Activated CD4-positive, alpha-beta T cell treated with anti-CD3 and anti-CD28 coated beads, Interleukin-2, Interleukin-6, amounts not matched to agents 100 ng/mL and 50 ng/mL, durations not matched to agents 16 hours and 8 hours (primary cell): Measurements from ENCODE around the gene LMNB1.
"Not testable (repeated sequence)": the region's sequence is repeated elsewhere in the genome, so short reads cannot be mapped to it uniquely, and the experiment has no call there.

Experiments used
- DNase-seq: peaks from one replicate; pipeline ENCODE4 v3.0.0-alpha.2; 2020

The LMNB1 gene, protein sequence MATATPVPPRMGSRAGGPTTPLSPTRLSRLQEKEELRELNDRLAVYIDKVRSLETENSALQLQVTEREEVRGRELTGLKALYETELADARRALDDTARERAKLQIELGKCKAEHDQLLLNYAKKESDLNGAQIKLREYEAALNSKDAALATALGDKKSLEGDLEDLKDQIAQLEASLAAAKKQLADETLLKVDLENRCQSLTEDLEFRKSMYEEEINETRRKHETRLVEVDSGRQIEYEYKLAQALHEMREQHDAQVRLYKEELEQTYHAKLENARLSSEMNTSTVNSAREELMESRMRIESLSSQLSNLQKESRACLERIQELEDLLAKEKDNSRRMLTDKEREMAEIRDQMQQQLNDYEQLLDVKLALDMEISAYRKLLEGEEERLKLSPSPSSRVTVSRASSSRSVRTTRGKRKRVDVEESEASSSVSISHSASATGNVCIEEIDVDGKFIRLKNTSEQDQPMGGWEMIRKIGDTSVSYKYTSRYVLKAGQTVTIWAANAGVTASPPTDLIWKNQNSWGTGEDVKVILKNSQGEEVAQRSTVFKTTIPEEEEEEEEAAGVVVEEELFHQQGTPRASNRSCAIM

DNA sequence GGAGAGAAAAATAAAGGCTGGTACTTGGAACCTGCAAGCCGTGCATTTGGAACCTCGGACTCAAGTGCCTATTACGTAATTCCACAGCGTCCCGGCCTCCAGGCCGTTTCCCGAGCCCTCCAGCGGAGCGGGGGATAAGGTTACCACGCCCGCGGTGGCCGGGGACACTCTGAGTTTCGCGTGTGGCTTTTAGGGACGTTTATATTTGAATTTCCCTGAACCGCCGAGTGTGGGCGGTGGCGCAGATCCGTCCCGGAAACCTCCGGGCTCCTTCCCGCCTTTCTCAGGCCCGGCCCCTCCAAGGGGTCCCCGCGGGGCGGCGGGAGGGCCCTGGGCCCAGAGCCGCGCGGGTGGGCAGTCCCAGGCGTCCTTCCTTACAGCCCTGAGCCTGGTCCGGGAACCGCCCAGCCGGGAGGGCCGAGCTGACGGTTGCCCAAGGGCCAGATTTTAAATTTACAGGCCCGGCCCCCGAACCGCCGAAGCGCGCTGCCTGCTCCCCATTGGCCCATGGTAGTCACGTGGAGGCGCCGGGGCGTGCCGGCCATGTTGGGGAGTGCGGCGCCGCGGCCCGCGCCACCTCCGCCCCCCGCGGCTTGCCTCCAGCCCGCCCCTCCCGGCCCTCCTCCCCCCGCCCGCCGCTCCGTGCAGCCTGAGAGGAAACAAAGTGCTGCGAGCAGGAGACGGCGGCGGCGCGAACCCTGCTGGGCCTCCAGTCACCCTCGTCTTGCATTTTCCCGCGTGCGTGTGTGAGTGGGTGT is at the start of gene LMNB1:
TSS of gene LMNB1 (plus strand) at position 638 of the 758 bp plus-strand sequence. CDS start 373 bp downstream, outside the sequence.
- DNase-seq = peak; percentile 98

DNA sequence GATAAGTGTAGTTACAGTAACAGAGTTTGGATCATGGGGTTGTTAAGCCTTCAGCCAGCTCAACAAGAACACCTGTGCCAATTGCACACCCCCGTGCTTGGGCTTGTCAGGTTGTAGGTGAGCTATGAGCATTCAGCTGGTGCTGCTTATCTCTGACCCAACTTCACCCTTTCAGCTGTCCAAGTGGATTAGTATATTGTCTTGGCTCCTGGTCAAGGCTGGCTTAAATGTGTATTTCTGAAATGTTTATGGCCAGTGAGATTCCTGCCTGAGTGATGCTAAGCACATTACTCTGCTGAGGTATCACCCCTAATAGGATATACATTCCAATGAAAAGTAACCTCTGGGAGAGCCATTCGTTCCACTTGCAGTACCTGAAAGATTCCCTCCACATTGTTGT is 44.2 kb upstream of the LMNB1 start:
- DNase-seq = no peak

DNA sequence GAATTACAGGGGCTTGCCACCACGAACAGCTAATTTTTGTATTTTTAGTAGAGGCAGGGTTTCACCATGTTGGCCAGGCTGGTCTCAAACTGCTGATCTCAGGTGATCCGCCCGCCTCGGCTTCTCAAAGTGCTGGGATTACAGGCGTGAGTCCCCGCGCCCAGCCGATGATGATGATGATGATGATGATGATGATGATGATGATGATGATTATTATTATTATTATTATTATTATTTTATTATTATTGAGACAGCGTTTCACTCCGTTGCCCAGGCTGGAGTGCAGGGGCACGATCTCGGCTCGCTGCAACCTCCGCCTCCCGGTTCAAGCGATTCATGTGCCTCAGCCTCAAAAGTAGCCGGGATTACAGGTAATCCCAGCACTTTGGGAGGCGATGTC is 42.4 kb upstream of the LMNB1 start:
- DNase-seq = not testable (repeated sequence)

DNA sequence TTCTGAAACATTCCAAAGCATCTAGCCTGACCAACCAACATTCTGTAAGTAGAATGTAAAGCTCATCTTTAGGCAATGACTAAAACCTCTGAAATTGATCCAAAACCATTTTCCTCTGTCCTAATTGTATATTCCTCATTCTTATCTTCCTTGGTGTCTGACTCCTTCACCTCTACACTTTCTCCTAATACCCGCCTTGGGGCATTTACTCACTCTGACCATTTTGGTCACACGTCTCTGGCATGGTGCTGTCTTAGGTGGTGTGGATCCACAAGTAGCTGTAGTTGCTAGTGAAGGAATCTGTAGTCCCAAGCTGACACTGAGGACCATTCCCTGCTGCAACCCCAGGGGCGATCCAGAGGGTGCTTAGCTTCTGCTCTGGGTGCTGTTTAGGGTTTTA is 40.8 kb upstream of the LMNB1 start:
- no peak for DNase-seq

DNA sequence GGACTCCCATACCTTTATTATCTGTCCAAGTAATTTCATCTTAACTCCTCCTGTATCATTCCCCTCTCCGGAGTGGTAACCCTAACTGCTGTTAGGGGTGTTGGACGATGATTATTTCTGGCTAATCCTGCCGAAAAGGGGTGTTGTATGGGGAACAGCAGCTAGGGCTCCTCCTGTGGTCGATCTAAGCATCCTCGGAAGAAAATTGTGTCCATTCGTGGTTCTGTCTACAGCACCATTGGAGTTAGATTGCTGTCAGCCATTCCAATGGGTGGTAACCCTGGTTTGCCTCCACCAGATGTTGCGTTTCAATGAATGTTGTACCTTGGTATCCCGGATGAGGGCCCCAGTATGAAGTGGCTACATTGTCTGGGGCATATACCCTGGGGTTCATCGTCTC is 35.6 kb upstream of the LMNB1 start:
- no peak for DNase-seq

DNA sequence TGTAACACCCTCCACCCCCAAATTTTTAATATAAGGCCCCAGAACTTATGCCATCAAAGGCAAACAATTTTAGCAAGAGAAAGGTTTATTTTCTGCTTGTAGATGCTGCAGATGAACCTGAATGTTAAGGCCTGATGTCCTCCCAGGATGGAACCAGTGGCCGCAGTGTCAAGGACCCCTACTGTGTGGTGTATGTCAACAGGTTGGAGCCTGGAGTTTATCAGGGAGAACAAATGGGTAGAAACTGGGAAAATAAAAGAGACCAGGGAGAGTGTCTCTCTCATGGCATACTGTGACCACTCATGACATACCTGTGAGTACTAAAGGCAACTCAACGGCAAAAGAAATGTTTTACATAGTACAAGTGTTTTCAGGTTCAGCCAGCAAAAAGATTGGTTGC is 34.5 kb upstream of the LMNB1 start:
- no peak for DNase-seq

DNA sequence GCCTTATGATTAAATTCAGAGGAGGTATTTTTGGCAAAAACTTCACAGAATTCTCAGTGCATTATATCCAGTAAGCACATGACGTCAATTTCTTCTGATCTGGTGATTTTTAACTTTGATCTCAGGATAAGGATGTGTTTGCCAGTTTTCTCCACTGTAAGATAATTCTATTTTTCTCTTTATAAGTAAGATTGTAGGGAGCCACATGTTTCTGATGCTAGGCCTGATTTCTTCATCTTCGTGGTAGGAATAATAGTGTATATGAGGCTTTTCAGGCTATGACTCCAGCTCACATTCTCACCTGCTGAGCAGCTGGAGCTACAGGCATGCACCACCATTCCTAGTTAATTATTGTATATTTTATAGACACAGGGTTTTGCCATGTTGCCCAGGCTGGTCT is 32.1 kb upstream of the LMNB1 start:
- no peak for DNase-seq

DNA sequence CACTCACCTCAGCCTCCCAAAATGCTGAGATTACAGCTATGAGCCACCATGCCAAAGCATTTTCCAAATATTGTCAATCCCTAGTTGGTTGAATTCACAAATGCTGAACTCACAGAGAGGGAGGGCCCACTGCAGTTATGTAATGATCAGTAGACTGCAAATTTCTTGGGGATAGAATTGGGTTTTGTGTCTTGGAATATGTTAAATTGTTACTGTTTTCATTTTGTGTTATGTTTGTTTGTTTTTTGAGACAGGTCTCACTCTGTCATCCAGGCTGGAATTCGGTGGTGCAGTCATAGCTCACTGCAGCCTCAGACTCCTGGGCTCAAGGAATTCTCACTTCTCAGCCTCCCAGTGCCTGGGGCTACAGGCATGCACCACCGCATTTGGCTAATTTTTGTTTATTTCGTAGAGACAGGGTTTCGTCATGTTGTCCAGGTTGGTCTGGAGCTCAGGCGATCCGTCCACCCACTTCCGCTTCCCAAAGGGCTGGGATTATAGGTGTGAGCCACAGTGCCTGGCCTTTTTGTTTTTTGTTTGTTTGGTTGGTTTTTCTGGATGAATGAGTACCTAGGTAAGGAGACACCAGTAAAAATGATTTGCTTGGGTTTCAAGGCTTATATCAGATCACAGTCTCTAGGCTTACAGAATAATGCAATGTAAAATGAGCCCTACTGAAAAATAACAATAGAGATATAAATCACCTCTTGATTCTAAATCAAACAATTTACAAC is 31.5 kb upstream of the LMNB1 start:
- no peak for DNase-seq

DNA sequence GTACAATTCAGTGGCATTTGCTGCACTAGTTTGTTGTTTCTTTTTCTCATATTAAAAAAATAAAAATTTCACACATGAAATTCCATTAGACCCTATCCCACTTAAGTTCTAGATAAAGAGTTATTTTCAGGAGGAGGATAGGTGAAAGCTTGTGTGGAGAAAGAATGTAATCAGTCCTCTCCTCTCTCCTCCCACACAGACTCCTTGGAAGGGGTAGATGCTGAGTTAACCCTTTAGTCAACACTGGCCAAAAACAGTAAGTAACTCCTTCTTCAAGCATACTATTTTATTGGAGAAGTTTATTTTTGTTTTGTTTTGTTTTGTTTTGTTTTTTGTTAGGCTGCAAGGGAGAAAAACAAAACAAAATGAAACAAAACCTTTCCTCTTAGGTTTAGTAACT is 30.6 kb upstream of the LMNB1 start:
- no peak for DNase-seq

DNA sequence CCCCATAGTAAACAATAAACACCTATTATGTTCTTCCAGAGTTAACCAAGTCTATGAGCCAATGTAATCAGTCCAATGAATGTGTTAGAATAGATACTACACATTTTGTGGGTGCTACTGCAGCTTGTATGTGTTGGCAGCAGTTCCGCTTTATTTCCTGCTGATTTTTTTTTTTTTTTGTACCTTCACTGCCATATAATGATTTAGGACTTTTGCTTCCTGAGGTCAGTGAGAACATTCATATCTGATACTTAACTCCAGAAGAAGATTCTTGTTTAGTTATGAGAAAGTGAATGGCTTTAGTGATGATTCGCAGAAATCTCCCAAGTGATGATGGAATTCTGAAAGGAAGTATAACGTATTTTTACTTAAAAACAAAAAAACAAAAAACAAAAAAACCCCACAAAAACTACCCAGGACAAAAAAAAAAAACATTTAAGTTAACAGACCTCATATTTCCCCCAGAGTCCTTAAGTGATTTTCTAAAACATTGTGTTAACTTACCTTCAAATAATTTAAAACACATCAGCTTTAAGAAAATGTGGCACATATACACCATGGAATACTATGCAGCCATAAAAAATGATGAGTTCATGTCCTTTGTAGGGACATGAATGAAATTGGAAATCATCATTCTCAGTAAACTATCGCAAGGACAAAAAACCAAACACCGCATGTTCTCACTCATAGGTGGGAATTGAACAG is 24.7 kb upstream of the LMNB1 start:
- no peak for DNase-seq

DNA sequence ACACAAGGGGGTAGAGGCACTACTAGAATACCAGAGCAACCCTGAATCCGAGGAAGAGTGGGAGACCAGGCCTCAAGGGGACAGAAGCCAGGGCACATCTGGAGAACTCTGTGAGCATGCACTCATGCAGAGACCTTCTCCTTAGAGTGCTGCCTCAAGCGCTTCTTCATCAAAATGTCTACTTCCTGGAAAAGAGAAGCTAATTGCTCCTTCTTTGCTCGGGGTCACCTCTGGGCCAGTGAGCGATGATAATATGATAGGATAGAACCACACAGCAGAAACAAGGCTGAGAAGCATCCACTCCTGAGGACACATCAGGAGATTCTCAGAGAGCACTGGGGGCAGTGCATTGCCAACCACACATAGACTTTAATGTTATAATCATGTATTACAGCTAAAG is 23.7 kb upstream of the LMNB1 start:
- no peak for DNase-seq

DNA sequence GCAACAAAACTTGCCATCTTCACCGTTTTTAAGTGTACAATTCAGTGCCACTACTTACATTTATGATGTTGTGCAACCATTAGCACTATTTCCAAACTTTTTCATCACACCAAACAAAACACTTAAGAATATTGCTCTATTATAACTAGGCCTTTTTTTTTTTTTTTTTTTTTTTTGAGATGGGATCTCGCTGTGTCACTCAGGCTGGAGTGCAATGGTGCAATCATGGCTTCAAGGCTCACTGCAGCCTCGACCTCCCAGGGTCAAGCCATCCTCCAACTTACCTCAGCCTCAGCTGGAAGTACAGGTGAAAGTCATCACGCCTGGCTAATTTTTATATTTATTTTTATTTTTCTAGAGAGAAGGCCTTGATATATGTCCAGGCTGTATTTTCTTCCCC is 22.3 kb upstream of the LMNB1 start:
- no peak for DNase-seq

DNA sequence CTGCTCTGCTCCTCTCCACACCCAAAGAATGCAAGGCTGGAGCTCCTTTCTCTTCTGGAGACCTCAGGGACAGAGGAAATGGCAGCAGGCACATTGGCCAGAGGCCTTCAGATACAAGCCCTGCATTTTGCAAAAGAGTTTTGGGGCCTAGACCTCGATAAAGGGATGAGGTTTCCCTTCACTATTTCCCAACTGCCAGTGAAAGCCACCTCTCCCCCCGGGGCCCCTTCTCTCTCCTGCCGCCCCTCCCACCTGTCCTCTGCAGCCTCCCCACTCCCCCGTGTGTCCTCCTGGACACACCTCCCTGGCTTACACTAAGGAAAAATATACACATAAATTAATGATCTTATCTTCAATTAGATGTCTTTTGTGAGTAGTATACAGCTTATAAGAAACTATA is 21.3 kb upstream of the LMNB1 start:
- DNase-seq = no peak

DNA sequence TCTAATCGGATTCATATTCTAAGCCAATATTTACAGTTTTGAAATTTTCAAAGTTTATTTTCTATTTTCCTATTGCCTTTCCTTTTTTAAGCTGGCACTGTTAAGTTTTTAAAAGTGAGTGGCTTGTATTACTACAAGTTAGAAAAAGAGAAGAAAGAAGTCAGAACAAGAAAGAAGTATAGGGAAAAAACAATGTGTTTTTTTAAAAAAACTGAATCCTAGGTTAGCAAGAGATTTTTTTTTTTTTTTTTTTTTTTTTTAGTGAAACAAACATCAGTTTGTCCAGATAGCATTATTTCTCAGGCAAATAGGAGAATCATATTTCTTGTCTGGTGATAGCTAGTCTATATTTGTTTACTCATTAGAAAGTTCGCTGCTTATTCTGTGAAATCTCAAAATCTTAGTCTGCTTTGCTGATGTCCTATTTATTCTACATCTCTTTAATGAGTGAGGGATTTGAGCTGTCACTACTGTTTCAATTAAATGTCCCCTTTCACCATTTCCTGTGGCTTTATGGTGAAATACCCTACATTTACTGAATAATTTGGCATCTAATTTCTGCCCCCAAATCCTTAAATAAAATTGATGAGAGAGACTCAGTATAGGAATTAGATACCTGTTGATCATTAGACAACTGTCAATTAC is 19.1 kb upstream of the LMNB1 start:
- DNase-seq = peak; percentile 28

DNA sequence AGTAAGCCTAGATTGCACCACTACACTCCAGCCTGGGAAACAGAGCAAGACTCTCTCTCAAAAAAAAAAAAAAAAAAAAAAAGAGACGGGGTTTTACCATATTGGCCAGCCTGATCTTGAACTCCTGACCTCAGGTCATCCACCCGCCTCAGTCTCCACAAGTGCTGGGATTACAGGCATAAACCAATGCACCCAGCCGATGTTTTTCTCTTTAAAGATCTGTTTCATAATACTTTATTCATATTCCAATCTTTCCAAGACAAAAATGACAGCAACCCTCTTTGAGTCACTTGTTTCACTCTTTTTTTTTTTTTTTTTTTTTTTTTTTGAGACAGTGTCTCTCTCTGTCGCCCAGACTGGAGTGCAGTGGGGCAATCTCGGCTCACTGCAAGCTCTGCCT is 13.6 kb upstream of the LMNB1 start:
- no peak for DNase-seq

DNA sequence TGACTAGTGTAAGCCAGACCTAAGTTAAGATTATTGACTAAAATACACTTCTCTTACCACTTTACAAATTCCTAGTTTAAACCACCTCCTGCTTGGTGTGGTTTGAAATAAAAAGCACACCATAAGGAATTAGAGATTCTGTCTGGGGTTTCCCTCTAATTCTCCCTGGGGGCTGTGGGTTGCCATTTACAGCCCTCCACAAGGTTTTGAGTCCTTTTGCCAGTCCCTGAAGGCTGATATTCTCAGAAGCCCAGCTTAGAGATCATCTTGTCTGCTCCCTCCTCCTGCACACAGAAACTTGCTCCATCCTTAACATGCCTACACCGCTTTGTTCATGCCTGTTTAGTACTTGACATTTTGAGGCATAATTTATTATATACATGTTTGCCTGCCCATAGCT is 7.2 kb upstream of the LMNB1 start:
- DNase-seq = no peak

DNA sequence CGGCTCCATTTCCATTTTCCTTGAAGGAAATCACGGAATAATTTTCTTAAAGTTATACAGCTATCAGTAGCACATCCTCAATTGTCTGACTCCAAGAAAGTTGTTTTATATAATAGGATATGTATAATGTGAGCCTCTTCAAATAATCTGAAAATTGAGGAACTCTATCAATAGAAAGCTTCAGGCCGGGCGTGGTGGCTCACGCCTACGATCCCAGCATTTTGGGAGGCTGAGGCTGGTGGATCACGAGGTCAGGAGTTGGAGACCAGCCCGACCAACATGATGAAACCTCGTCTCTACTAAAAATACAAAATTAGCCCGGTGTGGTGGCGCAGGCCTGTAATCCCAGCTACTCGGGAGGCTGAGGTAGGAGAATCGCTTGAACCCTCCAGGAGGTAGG is 3.4 kb upstream of the LMNB1 start:
- not testable (repeated sequence) for DNase-seq

DNA sequence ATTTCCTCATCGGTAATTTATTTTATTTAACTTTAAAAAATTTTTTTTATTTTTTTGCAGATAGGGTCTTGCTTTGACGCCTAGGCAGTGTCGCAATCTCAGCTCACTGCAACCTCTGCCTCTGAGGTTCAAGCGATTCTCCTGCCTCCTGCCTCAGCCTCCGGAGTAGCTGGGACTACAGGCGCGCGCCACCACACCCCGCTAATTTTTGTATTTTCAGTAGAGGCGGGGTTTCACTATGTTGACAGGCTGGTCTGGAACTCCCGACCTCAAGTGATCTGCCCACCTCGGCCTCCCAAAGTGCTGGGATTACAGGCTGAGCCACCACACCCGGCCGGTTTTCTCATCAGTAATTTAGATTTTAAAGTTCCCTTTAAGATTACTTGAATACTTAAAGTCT is 2.3 kb upstream of the LMNB1 start:
- not testable (repeated sequence) for DNase-seq

DNA sequence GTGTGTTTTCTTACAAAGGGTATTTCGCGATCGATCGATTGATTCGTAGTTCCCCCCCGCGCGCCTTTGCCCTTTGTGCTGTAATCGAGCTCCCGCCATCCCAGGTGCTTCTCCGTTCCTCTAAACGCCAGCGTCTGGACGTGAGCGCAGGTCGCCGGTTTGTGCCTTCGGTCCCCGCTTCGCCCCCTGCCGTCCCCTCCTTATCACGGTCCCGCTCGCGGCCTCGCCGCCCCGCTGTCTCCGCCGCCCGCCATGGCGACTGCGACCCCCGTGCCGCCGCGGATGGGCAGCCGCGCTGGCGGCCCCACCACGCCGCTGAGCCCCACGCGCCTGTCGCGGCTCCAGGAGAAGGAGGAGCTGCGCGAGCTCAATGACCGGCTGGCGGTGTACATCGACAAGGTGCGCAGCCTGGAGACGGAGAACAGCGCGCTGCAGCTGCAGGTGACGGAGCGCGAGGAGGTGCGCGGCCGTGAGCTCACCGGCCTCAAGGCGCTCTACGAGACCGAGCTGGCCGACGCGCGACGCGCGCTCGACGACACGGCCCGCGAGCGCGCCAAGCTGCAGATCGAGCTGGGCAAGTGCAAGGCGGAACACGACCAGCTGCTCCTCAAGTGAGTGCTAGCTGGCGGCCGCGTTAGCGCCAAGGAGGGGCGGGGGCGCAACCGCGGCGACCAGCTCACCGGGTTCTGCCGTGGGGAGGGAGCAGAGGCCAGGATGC is 480 bp downstream of the LMNB1 start:
- DNase-seq = peak; percentile 68

DNA sequence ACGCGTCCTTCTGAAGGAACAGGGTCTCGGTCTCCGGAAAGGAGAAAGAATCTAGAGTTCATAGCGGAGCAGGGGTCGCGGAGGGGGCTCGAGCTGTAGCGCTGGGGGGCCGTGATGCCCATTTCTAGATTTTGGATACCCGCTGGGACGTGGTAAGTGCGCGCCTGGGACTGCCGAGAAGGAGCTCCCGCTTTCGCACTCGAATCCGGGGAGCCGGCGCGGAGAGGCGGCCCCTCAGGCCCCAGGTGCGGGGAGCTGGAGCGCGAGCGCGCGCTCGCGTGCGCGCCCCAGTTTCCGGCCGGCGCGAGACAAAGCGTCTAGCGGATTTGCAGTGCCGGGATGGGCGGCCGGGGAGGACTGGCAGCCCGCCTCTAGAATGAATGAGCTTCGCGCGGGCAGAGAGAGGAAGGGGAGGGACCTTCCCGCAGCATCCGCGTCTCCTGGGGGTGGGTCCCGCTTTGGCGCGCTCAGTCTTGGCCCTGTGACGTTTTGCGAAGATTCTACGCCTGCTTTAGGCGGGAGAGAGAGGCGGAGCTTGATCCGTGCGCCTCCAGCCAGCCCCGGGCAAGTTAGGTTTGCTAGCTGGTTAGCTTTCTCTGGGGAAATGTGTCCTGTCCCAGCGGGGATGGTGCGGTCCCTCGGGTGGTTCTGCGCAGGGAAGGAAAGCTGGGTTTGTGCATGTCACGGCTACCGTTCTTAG is 1.2 kb downstream of the LMNB1 start:
- DNase-seq = peak; percentile 98
